EH (cell line): Measurements from ENCODE around the gene SCUBE3.

ENCODE experiments used
- DNase-seq: peaks from one replicate; pipeline ENCODE4 v3.0.0-alpha.2; 2015; ENCODE audit warnings: low read depth

Gene SCUBE3

GRCh38 chr6:35240838-35241801 lies 27.4 kb downstream of the SCUBE3 start:
- DNase-seq: peak; percentile 62

- no peak for DNase-seq
Measured at GRCh38 chr6:35242486-35242885, 28.7 kb downstream of the SCUBE3 start.

- no peak for DNase-seq
Measured at GRCh38 chr6:35242906-35243305, 29.1 kb downstream of the SCUBE3 start.

GRCh38 chr6:35243386-35243958 lies 29.7 kb downstream of the SCUBE3 start:
- DNase-seq: no peak

GRCh38 chr6:35244551-35244950 lies 30.8 kb downstream of the SCUBE3 start:
- DNase-seq: no peak

- peak; percentile 19 for DNase-seq
Measured at GRCh38 chr6:35247642-35248231, 34.0 kb downstream of the SCUBE3 start.

GRCh38 chr6:35248300-35248699 lies 34.5 kb downstream of the SCUBE3 start:
- DNase-seq: peak; percentile 61

- DNase-seq: no peak
Measured at GRCh38 chr6:35248965-35249364, 35.2 kb downstream of the SCUBE3 start.

GRCh38 chr6:35251949-35252348 lies 38.2 kb downstream of the SCUBE3 start:
- DNase-seq: no peak

GRCh38 chr6:35253249-35253648 lies 39.5 kb downstream of the SCUBE3 start:
- no peak for DNase-seq

GRCh38 chr6:35258336-35258735 lies 44.6 kb downstream of the SCUBE3 start:
- DNase-seq: peak; percentile 22

GRCh38 chr6:35258858-35259193 lies 45.1 kb downstream of the SCUBE3 start:
- DNase-seq: no peak

GRCh38 chr6:35259194-35259947 lies 45.6 kb downstream of the SCUBE3 start, which contains the start of gene ZNF76:
Gene ZNF76 (plus strand): TSS chr6:35259735. CDS start chr6:35281152, 21,417 bp downstream.
- DNase-seq: peak; percentile 97

GRCh38 chr6:35259948-35260590 lies 46.3 kb downstream of the SCUBE3 start:
- peak; percentile 52 for DNase-seq

- no peak for DNase-seq
Measured at GRCh38 chr6:35260591-35261570, 47.1 kb downstream of the SCUBE3 start.

GRCh38 chr6:35262596-35262995 lies 48.8 kb downstream of the SCUBE3 start:
- DNase-seq: peak; percentile 61

GRCh38 chr6:35264550-35265274 lies 51.0 kb downstream of the SCUBE3 start:
- no peak for DNase-seq

GRCh38 chr6:35265523-35265922 lies 51.8 kb downstream of the SCUBE3 start:
- no peak for DNase-seq

- no peak for DNase-seq
Measured at GRCh38 chr6:35267446-35267845, 53.7 kb downstream of the SCUBE3 start.

GRCh38 chr6:35267897-35268296 lies 54.1 kb downstream of the SCUBE3 start:
- no peak for DNase-seq
